HG03039 (cell line): ENCODE results near the gene GALNTL6.
"Not testable (repeated sequence)": the region's sequence is repeated elsewhere in the genome, so short reads cannot be mapped to it uniquely, and the experiment has no call there.

Experiments used
- ATAC-seq: cut with Tn5 transposase; IDR thresholded peaks from one replicate; pipeline ENCODE4 v1.9.1; 2021; ENCODE audit warnings: mild to moderate bottlenecking, moderate library complexity; ENCODE audit not compliant: unreplicated experiment

The GALNTL6 gene

GRCh38 chr4:172962564-172963353, 1149.6 kb downstream of the GALNTL6 start:
- ATAC-seq: no peak

- ATAC-seq: no peak
These were observed 1150.5 kb downstream of the GALNTL6 start for GRCh38 chr4:172963498-172964294.

- ATAC-seq: not testable (repeated sequence)
These were observed 1157.0 kb downstream of the GALNTL6 start for GRCh38 chr4:172970189-172970588.

GRCh38 chr4:172974586-172974985, 1161.4 kb downstream of the GALNTL6 start:
- no peak for ATAC-seq

- no peak for ATAC-seq
These were observed 1162.5 kb downstream of the GALNTL6 start for GRCh38 chr4:172975651-172976229.

- not testable (repeated sequence) for ATAC-seq
These were observed 1164.4 kb downstream of the GALNTL6 start for GRCh38 chr4:172977491-172978041.

GRCh38 chr4:172978848-172979247, 1165.6 kb downstream of the GALNTL6 start:
- no peak for ATAC-seq

- ATAC-seq: no peak
These were observed 1166.1 kb downstream of the GALNTL6 start for GRCh38 chr4:172979332-172979731.

GRCh38 chr4:172980219-172980618, 1167.0 kb downstream of the GALNTL6 start:
- ATAC-seq: no peak

GRCh38 chr4:172982151-172982590, 1169.0 kb downstream of the GALNTL6 start:
- no peak for ATAC-seq

GRCh38 chr4:172983014-172983413, 1169.8 kb downstream of the GALNTL6 start:
- no peak for ATAC-seq

GRCh38 chr4:172983631-172984030, 1170.4 kb downstream of the GALNTL6 start:
- ATAC-seq: no peak

- ATAC-seq: no peak
These were observed 1172.3 kb downstream of the GALNTL6 start for GRCh38 chr4:172985552-172985951.

GRCh38 chr4:172986114-172986513, 1172.9 kb downstream of the GALNTL6 start:
- peak; percentile 72 for ATAC-seq

- ATAC-seq: no peak
These were observed 1177.0 kb downstream of the GALNTL6 start for GRCh38 chr4:172989984-172990820.

GRCh38 chr4:172992648-172993378, 1179.6 kb downstream of the GALNTL6 start:
- no peak for ATAC-seq

- no peak for ATAC-seq
These were observed 1182.0 kb downstream of the GALNTL6 start for GRCh38 chr4:172995161-172995560.

- ATAC-seq: no peak
These were observed 1182.5 kb downstream of the GALNTL6 start for GRCh38 chr4:172995704-172996103.

GRCh38 chr4:172996571-172997216, 1183.5 kb downstream of the GALNTL6 start:
- no peak for ATAC-seq
